Stimulated activated CD4-positive, alpha-beta T cell treated with anti-CD3 and anti-CD28 coated beads, Interleukin-1b, Interleukin-23, amount 100 ng/mL, for 24 hours (primary cell): ENCODE measurements around the gene C10orf67.
"Not testable (repeated sequence)": the region's sequence is repeated elsewhere in the genome, so short reads cannot be mapped to it uniquely, and the experiment has no call there.

ENCODE experiments used
- DNase-seq, 4 experiments: peaks; one replicate each; pipeline ENCODE4 v3.0.0-alpha.2; 2020; ENCODE audit warnings: low read depth in 4 of 4, low spot score in 1 of 4

Gene C10orf67

DNA sequence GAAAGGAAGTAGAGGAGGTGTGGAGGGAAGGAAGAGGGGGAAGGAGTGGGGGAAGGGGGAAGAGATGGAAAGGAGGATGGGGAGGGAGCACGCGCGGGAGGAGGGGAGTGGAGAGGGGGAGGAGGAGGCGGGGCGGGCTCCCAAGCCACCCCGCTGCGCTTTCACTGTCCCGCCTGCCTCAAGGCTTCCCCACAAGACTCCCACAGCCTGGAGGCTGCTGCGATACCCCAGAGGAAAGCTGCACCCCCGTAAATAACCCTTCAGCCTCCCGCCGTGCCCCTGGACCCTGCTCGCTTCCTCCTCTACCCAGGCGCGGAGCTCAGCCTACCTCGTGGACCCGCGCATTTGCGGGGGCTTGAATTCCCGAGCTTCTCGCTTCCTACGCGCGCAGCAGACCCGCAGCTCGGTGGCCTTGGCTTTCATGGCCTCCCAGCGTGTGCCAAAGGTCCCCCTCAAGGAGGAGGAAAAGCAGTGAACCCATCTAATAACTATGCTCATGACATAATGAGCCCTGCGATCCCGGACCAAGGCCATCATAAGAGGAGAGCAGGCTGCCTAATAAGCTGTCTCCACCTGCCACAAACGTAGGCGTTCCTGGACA, at the start of gene C10orf67:
Gene C10orf67, minus strand, starts transcription at position 557 of the 601 bp plus-strand sequence. Its CDS starts 23 bp downstream, at position 534.
- no peak for DNase-seq

DNA sequence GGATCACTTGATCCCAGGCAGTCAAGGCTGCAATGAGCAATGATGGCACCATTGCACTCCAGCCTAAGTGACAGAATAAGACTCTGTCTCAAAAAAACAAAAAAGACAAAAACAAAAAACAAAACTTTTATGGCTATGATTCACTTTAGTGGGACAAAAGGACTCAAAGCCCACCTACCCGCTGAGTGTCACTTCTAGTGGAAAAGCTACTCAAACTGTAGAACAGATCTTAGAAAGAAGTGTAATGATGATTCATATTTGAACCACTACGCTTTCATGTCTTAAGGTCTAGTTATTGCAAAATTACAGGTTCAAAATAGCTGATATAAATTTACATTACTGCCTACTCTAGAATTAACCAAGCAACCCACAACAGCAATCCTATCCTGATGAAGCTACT, 47.2 kb upstream of the C10orf67 start:
- peak in 1 of 4 experiments; percentile 13 for DNase-seq

GRCh38 chr10:23390809-23391208, 46.2 kb upstream of the C10orf67 start:
- DNase-seq, result no peak

GRCh38 chr10:23390408-23390807, 45.8 kb upstream of the C10orf67 start:
- not testable (repeated sequence) for DNase-seq

- not testable (repeated sequence) for DNase-seq
These were observed 42.9 kb upstream of the C10orf67 start for GRCh38 chr10:23387516-23387915.

DNA sequence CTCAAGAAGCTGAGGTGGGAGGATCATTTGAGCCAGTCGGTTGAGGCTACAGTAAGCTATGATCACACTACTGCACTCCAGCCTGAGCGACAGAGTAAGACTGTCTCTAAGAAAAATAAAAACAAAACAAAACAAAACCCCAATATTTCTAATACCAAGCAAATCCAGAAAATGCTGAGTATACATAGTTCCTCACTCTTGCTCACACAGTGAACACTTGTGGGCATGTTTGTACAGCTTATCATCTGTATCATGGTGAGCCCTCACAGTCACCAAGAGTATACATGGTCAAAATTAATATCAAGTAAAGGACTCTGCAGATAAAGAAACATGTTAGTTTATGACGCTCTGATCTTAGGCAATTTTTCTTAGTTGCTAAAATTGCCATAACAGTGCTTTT, 41.5 kb upstream of the C10orf67 start:
- DNase-seq, result no peak

- DNase-seq, result no peak
These were observed 39.8 kb upstream of the C10orf67 start for GRCh38 chr10:23384364-23384763.

- DNase-seq, result no peak
These were observed 39.0 kb upstream of the C10orf67 start for GRCh38 chr10:23383637-23384036.

GRCh38 chr10:23381298-23382040, 36.9 kb upstream of the C10orf67 start:
- no peak for DNase-seq

DNA sequence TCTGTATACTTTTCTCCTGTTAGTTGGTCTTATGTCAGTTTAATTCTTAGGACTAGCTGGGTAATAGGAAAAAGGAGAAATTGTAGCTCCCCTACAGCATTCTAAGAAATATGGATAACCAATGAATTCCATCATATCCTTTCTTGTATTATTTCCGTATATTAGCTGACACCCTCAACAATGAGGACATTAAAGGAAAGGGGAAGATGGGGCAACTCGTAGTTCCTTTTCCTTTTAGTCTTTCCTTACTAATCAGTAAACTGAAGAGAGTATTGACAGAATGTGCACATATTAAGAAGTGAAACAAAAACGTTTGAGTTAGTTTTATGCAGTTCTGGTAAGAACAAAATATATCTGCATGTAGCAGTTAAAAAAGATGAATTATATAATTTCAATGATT, 35.1 kb upstream of the C10orf67 start:
- no peak for DNase-seq

GRCh38 chr10:23376229-23376655, 31.6 kb upstream of the C10orf67 start:
- DNase-seq, result no peak

DNA sequence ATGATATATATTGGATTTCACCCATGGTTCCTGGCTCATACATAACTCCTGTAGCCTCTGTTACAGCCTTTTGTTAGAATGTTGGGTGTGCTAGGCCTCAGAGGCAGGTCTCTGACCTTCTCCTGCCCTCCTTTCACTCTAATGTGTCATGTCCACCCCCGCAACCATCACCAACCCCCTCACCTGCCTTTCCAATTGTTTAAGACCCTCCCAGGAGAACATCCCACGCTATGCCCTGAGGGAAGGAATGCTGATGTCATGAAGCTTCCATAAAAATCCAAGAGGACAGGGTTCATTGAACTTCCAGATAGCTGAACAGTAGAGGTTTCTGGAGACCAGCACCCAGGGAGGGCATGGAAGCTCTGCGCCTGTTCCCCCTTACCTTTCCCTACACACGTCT, 30.8 kb upstream of the C10orf67 start:
- DNase-seq, result no peak

DNA sequence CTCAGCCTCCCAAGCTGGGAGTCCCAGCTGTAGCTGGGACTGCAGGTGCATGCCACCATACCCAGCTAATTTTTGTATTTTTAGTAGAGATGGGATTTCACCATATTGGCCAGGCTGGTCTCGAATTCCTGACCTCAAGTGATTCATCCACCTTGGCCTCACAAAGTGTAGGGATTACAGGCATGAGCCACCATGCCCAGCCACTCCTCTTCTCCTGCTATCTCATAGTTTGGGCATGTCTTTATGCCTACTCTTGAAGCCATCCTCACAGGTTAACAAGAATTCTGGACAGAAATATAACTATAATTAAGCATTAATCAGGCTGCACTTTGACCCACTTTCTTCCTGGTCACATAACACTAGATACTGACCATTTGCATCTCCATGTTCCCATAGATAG, 28.6 kb upstream of the C10orf67 start:
- DNase-seq, result no peak

DNA sequence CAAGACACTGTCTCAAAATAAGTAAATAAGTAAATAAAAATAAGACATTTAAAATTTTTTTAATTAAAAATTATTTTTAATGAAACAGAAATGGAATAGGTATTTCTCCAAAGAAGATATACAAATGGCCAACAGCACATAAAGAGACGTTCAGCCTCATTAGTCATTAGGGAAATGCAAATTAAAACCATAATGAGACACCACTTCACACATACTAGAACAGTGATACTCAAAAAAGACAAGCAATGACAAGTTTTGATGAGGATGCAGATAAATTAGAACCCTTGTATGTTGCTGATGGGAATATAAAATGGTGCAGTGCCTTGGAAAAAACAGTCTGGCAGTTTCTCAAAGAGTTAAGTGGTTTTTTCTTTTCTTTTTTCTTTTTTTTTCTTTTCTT, 26.5 kb upstream of the C10orf67 start:
- no peak for DNase-seq

DNA sequence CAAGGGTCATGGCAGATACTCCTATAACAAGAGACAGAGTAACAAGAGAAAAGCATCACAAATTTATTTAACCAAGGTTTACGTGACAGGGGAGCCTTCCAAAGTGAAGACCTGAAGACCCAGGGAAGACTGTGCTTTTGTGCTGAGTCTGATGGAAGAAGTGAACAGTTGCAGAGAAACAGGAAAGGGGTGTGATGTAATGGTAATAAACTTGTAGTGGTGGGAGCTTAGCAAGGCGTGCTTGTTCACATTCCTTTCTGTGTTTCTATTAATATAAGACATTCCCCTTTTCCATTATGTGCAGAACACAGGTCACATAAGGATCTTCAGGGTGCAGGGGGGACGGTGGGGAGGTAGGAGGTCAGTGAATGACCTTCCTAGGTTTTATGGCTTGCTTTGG, 25.5 kb upstream of the C10orf67 start:
- DNase-seq, result no peak

GRCh38 chr10:23368816-23369640, 24.4 kb upstream of the C10orf67 start:
- no peak for DNase-seq

GRCh38 chr10:23367896-23368595, 23.4 kb upstream of the C10orf67 start:
- no peak for DNase-seq

DNA sequence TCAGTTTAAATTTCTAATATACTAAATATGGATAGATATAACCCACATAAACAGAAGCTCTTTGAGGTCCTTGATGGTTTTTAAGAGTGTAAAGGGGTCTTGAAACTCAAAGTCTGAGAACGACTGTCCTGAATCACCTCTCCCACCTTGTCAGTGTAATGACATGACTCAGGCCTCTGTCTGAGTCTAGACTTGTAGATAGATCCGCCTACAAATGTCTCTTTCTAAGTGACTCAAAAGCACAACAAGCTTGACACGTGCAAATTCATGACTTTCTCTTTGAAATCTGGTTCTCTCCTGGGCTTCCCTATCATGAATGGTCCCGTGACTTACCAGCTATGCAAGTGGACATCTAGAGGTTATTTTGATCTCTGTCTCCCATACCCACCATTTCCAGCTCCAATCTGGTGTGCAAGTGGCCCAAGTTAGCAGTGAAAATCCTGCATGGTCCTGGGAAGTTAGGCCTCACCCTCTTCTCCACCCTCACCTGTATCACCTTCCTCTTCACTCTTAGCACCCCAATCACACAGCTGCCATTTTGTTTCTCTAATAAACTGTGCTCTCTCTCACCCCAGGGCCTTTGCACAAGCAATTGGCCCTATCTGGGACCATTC, 20.9 kb upstream of the C10orf67 start:
- not testable (repeated sequence) for DNase-seq

- DNase-seq, result no peak
These were observed 19.8 kb upstream of the C10orf67 start for GRCh38 chr10:23364378-23364777.

DNA sequence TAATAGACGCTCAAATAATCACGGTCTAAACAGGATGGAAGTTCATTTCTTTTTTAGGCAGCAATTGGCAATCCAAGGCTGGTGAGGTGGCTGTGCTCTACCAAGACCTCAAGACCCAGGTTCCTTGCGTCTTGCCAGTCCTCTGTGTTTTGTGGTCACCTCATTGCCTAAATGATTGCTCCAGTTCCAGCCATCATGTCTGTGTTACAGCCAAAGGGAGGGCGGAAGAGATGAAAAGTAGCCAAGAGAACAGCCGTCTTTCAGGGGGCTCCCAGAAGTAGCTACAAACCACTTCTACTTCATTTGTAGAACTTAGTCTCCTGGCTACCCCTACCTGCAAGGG, 19.2 kb upstream of the C10orf67 start:
- DNase-seq, result no peak
